GM12878 (cell line): Measurements from ENCODE around the gene C3orf22. TPM values are rescaled to one million over a fixed set of nuclear protein-coding genes. Genes with fewer than 3 reads are reported as not detected.

Experiments
- ATAC-seq: fragments of 200-7000 bp; cut with Tn5 transposase; 3 replicates; pipeline ENCODE4 v1.9.1; 2020; ENCODE audit warnings: mild to moderate bottlenecking, moderate library complexity
- BruUV-seq: library from RNA; stranded (reverse); fragments of 400-500 nt; replicated peaks from 2 replicates; lab custom pipeline; 2021; lab: Mats Ljungman, UMichigan
- CTCF ChIA-PET: fragments of 300-600 bp; sonication (Branson Sonifier 250); formaldehyde crosslinking; extraction: SDS; loops from one replicate; lab custom pipeline; 2021; ENCODE audit warnings: inconsistent platforms; lab: Yijun Ruan, JAX
- POLR2A ChIA-PET: fragments of 350-600 bp; formaldehyde crosslinking; extraction: SDS; loops from one replicate; lab custom pipeline; 2021; ENCODE audit warnings: inconsistent platforms; lab: Charles Lee
- RAD21 ChIA-PET: fragments of 300-600 bp; sonication (Branson Sonifier 250); formaldehyde crosslinking; loops from one replicate; lab custom pipeline; 2023; ENCODE audit warnings: antibody characterized with exemption; ENCODE audit not compliant: unreplicated experiment; lab: Charles Lee
- SMC1A ChIA-PET: fragments of 300-600 bp; sonication (Branson Sonifier 250); formaldehyde crosslinking; loops from one replicate; lab custom pipeline; 2023; ENCODE audit not compliant: unreplicated experiment, uncharacterized antibody; lab: Charles Lee
- DNase-seq: peaks from one replicate; pipeline ENCODE4 v3.0.0-alpha.2; 2011; ENCODE audit warnings: low read depth, low spot score
- FAIRE-seq: peaks from 3 replicates; lab custom pipeline; 2011; peaks lifted over from hg19 to GRCh38; lab: Jason Lieb, UNC
- H2AFZ ChIP-seq: 2 replicates; pipeline ENCODE4 v1.6.0; 2011; ENCODE audit warnings: low read depth, low read length, control low read depth; ENCODE audit not compliant: control insufficient read depth
- H3K27ac ChIP-seq: 2 replicates; pipeline ENCODE4 v1.5.1; 2011; ENCODE audit warnings: control low read depth; ENCODE audit not compliant: control insufficient read depth, insufficient read depth
- H3K27me3 ChIP-seq, 2 experiments: replicated peaks in 1 of 2; 2 replicates each; pipeline versions ENCODE4 v1.6.0 to v1.6.1; 2011; ENCODE audit warnings: low read length in 1 of 2; ENCODE audit not compliant: control insufficient read depth in 2 of 2, insufficient read depth in 2 of 2
- H3K36me3 ChIP-seq, 2 experiments: 2 replicates each; pipeline ENCODE4 v1.5.1; 2011; ENCODE audit warnings: low read length in 1 of 2; ENCODE audit not compliant: control insufficient read depth in 2 of 2, insufficient read depth in 2 of 2
- H3K4me1 ChIP-seq: 2 replicates; pipeline ENCODE4 v1.6.1; 2011; ENCODE audit warnings: mild to moderate bottlenecking, low read length, moderate library complexity, mixed read lengths; ENCODE audit not compliant: control insufficient read depth, insufficient read depth
- H3K4me2 ChIP-seq: 2 replicates; pipeline ENCODE4 v1.6.0; 2011; ENCODE audit warnings: control low read depth; ENCODE audit not compliant: control insufficient read depth, insufficient read depth
- H3K4me3 ChIP-seq: fragments of 200-600 bp; sonication (generic); 2 replicates; pipeline ENCODE4 v1.5.1; 2016
- H3K79me2 ChIP-seq: 2 replicates; pipeline ENCODE4 v1.6.0; 2011; ENCODE audit warnings: low read length; ENCODE audit not compliant: control insufficient read depth, insufficient read depth
- H3K9ac ChIP-seq: 2 replicates; pipeline ENCODE4 v1.8.0; 2011; ENCODE audit warnings: low read length, control low read depth, mixed read lengths; ENCODE audit not compliant: control insufficient read depth, insufficient read depth
- H3K9me3 ChIP-seq: replicated peaks from 3 replicates; pipeline ENCODE4 v1.5.1; 2011; ENCODE audit warnings: mild to moderate bottlenecking, low read length; ENCODE audit not compliant: control insufficient read depth, insufficient read depth
- H4K20me1 ChIP-seq: 2 replicates; pipeline ENCODE4 v1.6.0; 2011; ENCODE audit not compliant: control insufficient read depth, insufficient read depth
- CEBPZ ChIP-seq: fragments of 150-350 bp; IDR thresholded peaks from 2 replicates; pipeline ENCODE4 v1.6.1; 2016; ENCODE audit warnings: low read depth, low read length
- FOXM1 ChIP-seq: IDR thresholded peaks from 2 replicates; pipeline ENCODE4 v1.6.1; 2012; ENCODE audit warnings: low read depth, mild to moderate bottlenecking, inconsistent platforms, low read length, moderate library complexity
- JUND ChIP-seq: IDR thresholded peaks from 2 replicates; pipeline ENCODE4 v1.6.1; 2012; ENCODE audit warnings: low read depth, mild to moderate bottlenecking, low read length, improper control_type of control experiment, moderate library complexity
- KLF5 ChIP-seq: fragments of 450-650 bp; IDR thresholded peaks from 2 replicates; pipeline ENCODE4 v1.6.1; 2014; ENCODE audit warnings: mild to moderate bottlenecking; ENCODE audit not compliant: partially characterized antibody
- RFX5 ChIP-seq: IDR thresholded peaks from 2 replicates; pipeline ENCODE4 v1.6.1; 2011; ENCODE audit warnings: low read depth, low read length, improper control_type of control experiment
- USF2 ChIP-seq: IDR thresholded peaks from 2 replicates; pipeline ENCODE4 v1.6.1; 2011; ENCODE audit warnings: low read depth, low read length, improper control_type of control experiment, borderline replicate concordance
- WGBS: methylation state at CpG from one replicate; pipeline ENCODE4 v1.1.6; 2016; ENCODE audit warnings: low lambda C conversion rate; ENCODE audit not compliant: insufficient replicate concordance, insufficient coverage; ENCODE audit errors: missing lambda C conversion rate; 5-methylcytosine and 5-hydroxymethylcytosine counted together
- in situ Hi-C: fragments of 300-500 bp; cut with MboI; formaldehyde crosslinking; loops from 9 replicates; pipeline ENCODE4 v1.14.3; 2018; ENCODE audit warnings: mixed read lengths
- intact Hi-C: fragments of 100-400 bp; cut with micrococcal nuclease; formaldehyde crosslinking; loops from one replicate; pipeline ENCODE4 v1.14.2; 2022; ENCODE audit not compliant: unreplicated experiment
- polyA plus RNA-seq, 11 experiments: library from polyadenylated mRNA; depleted of rRNA in 4 of 11; unstranded in 6 of 11; stranded (reverse) in 5 of 11; fragments of >200 nt; fragmentation: Nextera tagmentation in 4 of 11; fragmentation: Illumina TruSeq in 1 of 11; extraction: Ambion mirVana in 4 of 11; extraction: Trizol in 1 of 11; gene quantifications; 1 replicate in 1 of 11; 2 replicates in 10 of 11; pipeline versions ENCODE4 v1.2.1 to v1.2.3, GENCODE V29; 2011 to 2016; ENCODE audit warnings: inconsistent platforms in 2 of 11, missing spikeins in 2 of 11, low read depth in 1 of 11
- total RNA-seq, 4 experiments: library from RNA; depleted of rRNA in 3 of 4; stranded (reverse); fragments of >200 nt in 3 of 4; fragmentation: Illumina TruSeq in 1 of 4; extraction: Trizol in 1 of 4; gene quantifications; 2 replicates each; pipeline versions ENCODE4 v1.2.1 to v1.2.3, GENCODE V29; 2013 to 2021

C3orf22 gene
- total and polyA plus RNA-seq, 10 of the 15 experiments (the other 5 are each of a cell fraction or from before 2014, with no cell fraction given), result not detected

GRCh38 chr3:126521122-126521891 lies 37.4 kb downstream of the C3orf22 start:
- H3K9ac ChIP-seq, result no peak overlapping the region
- no peaks in the 10 kb centered on the region; a peak in 1 of 4 replicates for H3K27me3 ChIP-seq
- POLR2A ChIA-PET, result no interaction called here
- intact Hi-C loops (no loop called here), in situ Hi-C loops (no loop called here)
- no peak for ATAC-seq
- DNase-seq, result no peak
- no peaks in the 10 kb centered on the region for H3K36me3 ChIP-seq
- no peak for TF ChIP-seq JUND
- TF ChIP-seq, all 136 proteins: peak for 0
- no peaks in the 10 kb centered on the region for H4K20me1 ChIP-seq
- ChIA-PET CTCF (interaction anchor here (0.7 to 2.4 kb wide), 2 partner anchors 17 to 1026 kb away, joined by 4 to 19 read pairs; no protein-coding TSS in a partner anchor), RAD21 (no interaction called here), SMC1A (interaction anchor here (1.6 kb wide), 1 partner anchor 1028 kb away, joined by 4 read pairs; no protein-coding TSS in a partner anchor)
- H3K27ac ChIP-seq, result no peak overlapping the region
- H3K4me3 ChIP-seq, result no peak overlapping the region
- no TSS peak for BruUV-seq
- no peaks in the 10 kb centered on the region for H3K9me3 ChIP-seq
- no peaks in the 10 kb centered on the region for H3K4me1 ChIP-seq
- no peaks in the 10 kb centered on the region for H3K79me2 ChIP-seq
- 30% methylated on average over 11 of the region's 11 CpGs for WGBS
- H2AFZ ChIP-seq, result no peak overlapping the region
- FAIRE-seq, result no peak
- no peak overlapping the region for H3K4me2 ChIP-seq

- DNase-seq (no peak), FAIRE-seq (no peak), ATAC-seq (no peak)
- in situ Hi-C loops, result no loop called here
- ChIA-PET RAD21 (no interaction called here), CTCF (interaction anchor here (0.8 kb wide), 1 partner anchor 9 kb away, joined by 3 read pairs; no protein-coding TSS in a partner anchor), SMC1A (no interaction called here), POLR2A (no interaction called here)
- H3K4me1 ChIP-seq, result no peaks in the 10 kb centered on the region
- intact Hi-C loops, result no loop called here
- no peaks in the 10 kb centered on the region for H3K9me3 ChIP-seq
- 11% methylated on average over 10 of the region's 10 CpGs for WGBS
- no peaks in the 10 kb centered on the region; a peak in 1 of 4 replicates for H3K27me3 ChIP-seq
- no peaks in the 10 kb centered on the region for H3K79me2 ChIP-seq
- H3K27ac ChIP-seq, result no peak overlapping the region
- H2AFZ ChIP-seq, result no peak overlapping the region
- no peaks in the 10 kb centered on the region for H3K36me3 ChIP-seq
- no peak overlapping the region for H3K4me3 ChIP-seq
- no peak overlapping the region for H3K4me2 ChIP-seq
- TF ChIP-seq CEBPZ, result no peak
- no peak for TF ChIP-seq KLF5
- TF ChIP-seq USF2, result no peak
- no peak for TF ChIP-seq RFX5
- TF ChIP-seq FOXM1, result no peak
- H3K9ac ChIP-seq, result no peak overlapping the region
- BruUV-seq, result no TSS peak
- no peaks in the 10 kb centered on the region for H4K20me1 ChIP-seq
Observed at GRCh38 chr3:126519506-126520455, 39.0 kb downstream of the C3orf22 start.
